Activated T-cell treated with anti-CD3 and anti-CD28 coated beads, Interleukin-2, amount 50 U/mL, for 1 hour (primary cell): ENCODE measurements around the gene FGF11.
"Not testable (repeated sequence)": the region's sequence is repeated elsewhere in the genome, so short reads cannot be mapped to it uniquely, and the experiment has no call there.

Source experiments
- DNase-seq: peaks from one replicate; pipeline ENCODE4 v3.0.0-alpha.2; 2020

FGF11 gene

GRCh38 chr17:7481842-7482741, 42.8 kb downstream of the FGF11 start:
- not testable (repeated sequence) for DNase-seq

GRCh38 chr17:7482742-7483088, 43.4 kb downstream of the FGF11 start:
- DNase-seq, result not testable (repeated sequence)

- DNase-seq, result peak; percentile 94
Measured at GRCh38 chr17:7483255-7484066, 44.1 kb downstream of the FGF11 start.

GRCh38 chr17:7484067-7484918, 45.0 kb downstream of the FGF11 start, which contains the start of gene POLR2A:
Gene POLR2A, plus strand, starts transcription at chr17:7484366.
- peak; percentile 99 for DNase-seq

GRCh38 chr17:7484919-7485377, 45.6 kb downstream of the FGF11 start:
- no peak for DNase-seq

- DNase-seq, result no peak
Measured at GRCh38 chr17:7486181-7486580, 46.9 kb downstream of the FGF11 start.

GRCh38 chr17:7490144-7490543, 50.8 kb downstream of the FGF11 start:
- no peak for DNase-seq

- no peak for DNase-seq
Measured at GRCh38 chr17:7491583-7491982, 52.3 kb downstream of the FGF11 start.

- DNase-seq, result no peak
Measured at GRCh38 chr17:7493941-7494340, 54.6 kb downstream of the FGF11 start.
